Measurements from ENCODE around the gene ITPKA.
"Not testable (repeated sequence)": the region's sequence is repeated elsewhere in the genome, so short reads cannot be mapped to it uniquely, and the experiment has no call there.

ITPKA gene

GRCh38 chr15:41493205-41493901 lies at the start of gene ITPKA:
TSS of gene ITPKA (plus strand) at chr15:41493874. CDS start at chr15:41493928, 54 bp downstream.
- DNase-seq (ENCODE audit: low spot score) = peak; percentile 74

GRCh38 chr15:41445399-41445798 lies 48.3 kb upstream of the ITPKA start:
- no peak for DNase-seq (ENCODE audit: low spot score)

GRCh38 chr15:41462084-41462795 lies 31.4 kb upstream of the ITPKA start:
- DNase-seq (ENCODE audit: low spot score) = no peak

GRCh38 chr15:41464889-41465580 lies 28.6 kb upstream of the ITPKA start:
- DNase-seq (ENCODE audit: low spot score) = no peak

GRCh38 chr15:41465822-41466421 lies 27.8 kb upstream of the ITPKA start:
- peak; percentile 40 for DNase-seq (ENCODE audit: low spot score)

- no peak for DNase-seq (ENCODE audit: low spot score)
These were observed 27.0 kb upstream of the ITPKA start for GRCh38 chr15:41466711-41467110.

DNA sequence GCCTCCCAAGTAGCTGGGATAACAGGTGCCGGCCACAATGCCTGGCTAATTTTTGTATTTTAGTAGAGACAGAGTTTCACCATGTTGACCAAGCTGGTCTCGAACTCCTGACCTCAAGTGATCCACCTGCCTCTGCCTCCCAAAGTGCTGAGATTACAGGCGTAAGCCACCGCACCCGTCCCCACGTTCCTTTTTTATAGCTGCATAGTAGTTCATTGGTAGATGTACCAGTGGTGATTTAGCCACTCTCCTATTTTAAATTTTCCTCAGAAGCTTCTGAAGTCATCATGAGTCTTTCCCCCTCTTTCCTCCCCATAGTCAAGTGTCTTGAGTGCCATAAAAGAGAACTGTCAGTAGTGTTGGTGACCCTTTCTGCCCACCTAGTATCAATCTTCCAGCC lies 24.0 kb upstream of the ITPKA start:
- not testable (repeated sequence) for DNase-seq (ENCODE audit: low spot score)

DNA sequence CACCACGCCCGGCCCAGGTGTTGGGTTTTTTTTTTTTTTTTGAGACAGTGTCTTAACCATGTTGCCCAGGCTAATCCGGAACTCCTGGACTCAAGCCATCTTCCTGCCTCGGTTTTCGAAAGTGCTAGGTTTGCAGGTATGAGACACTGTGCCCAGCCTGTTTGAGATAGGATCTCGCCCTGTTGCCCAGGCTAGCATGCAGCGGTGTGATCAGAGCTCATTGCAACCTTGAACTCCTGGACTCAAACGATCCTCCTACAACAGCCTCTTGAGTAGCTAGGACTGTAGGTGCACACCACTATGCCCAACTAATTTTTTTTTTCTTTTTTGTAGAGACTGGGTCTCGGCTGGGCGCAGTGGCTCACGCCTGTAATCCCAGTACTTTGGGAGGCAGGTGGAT lies 20.3 kb upstream of the ITPKA start:
- DNase-seq (ENCODE audit: low spot score) = no peak

DNA sequence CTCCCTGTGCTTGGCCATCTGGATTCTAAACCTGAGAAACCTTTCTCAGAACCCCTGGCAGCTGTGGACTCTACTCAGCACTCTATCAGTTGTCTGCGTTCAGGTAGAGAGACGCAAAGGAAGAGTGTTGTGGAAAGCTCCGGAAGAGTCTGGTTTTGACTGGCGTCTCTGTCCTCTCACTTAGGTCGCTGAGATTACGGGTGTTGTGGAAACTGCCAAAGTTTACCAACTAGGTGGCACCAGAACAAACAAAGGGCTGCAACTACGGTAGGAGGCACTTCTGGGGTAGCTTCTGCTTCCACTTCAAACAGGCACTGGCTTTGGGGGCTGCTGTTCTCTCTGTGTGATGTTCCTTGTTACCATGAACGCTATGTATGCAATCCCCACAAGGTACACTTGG lies 19.2 kb upstream of the ITPKA start:
- DNase-seq (ENCODE audit: low spot score) = no peak

DNA sequence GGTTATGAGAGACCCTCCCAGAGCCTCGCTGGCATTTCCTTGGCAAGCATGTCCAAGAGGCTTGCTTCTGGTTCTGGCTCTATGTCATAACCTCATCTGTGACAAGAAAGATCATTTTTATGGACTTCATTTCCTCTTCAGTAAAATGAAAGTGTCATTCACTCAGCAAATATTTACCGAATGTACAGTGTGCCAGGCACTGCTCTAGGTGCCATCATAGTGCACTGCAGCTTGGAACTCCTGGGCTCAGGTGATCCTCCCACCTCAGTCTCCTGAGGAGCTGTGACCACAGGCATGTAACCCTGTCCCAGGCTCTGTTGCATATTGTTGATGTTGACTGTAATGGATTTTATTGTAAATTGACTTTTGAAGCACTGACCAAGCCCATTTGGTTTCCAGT lies 18.7 kb upstream of the ITPKA start:
- no peak for DNase-seq (ENCODE audit: low spot score)

GRCh38 chr15:41476416-41477048 lies 17.1 kb upstream of the ITPKA start:
- DNase-seq (ENCODE audit: low spot score) = no peak

DNA sequence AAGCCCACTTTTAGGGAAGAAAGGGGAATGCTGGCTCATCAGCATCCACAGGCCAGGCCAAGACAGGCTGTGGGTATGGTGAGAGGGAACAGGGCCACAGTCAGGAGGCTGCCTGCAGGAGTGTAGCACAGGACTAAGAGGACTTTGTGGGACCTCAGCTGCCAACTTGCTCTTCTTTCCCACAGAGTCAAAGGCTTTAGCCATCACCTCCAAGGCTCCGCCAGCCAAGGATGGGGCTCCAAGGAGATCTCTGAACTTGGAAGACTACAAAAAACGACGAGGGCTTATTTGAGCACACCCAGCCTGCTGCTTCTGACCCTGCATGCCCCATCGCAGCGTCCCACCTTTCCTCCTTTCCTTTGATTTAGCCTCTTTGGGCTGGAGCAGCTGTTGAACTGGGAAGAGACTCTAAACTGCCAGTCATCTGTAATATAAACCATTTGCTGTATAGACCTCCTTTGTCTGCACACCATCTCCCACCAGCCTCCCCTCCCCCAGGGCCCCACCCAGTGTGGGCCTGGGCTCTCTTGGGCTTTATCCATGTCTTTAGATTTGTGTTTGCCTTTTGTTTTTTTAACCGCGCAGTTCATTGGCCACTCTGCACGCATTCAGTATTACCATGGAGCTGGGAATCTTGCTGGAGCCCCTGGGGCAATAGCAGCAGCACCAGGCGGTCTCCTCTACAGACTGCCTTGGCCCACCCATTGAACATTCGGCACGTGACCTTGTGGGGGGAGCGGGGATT lies 13.1 kb upstream of the ITPKA start:
- no peak for DNase-seq (ENCODE audit: low spot score)

DNA sequence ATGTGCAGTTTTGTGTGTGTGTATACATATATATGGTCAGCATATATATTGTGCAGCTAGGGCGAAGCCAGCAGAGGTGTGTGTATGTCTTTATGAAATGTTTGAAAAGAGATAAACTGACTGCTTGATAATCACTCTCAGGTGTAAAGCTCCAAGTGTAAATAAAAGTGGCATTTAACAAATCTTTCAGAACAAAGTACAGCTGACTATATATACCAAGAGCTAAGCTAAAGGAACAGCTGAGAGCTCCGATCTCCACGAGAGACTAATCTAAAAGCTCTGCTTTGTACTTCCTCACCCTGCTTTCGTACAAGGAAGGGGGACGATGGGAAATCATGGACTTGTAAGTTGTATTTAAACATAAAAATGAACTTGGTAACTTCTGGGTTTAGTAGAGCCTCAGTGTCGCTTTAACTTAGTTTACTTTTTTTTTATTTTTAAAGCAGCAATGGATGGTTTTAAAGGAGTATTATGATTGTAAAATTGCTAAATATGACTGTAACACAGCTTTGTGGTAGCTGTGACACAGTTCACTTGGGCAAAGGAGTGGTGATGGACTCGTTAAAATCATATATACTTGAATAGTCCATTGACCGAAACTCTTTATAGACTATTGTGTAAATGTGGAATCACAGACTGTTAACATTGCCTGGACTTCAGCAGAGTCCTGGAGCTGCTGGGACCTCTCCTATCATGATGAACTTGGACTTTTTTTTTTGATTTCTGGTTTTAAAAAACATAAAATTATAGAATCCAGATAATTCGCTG lies 11.4 kb upstream of the ITPKA start:
- no peak for DNase-seq (ENCODE audit: low spot score)

DNA sequence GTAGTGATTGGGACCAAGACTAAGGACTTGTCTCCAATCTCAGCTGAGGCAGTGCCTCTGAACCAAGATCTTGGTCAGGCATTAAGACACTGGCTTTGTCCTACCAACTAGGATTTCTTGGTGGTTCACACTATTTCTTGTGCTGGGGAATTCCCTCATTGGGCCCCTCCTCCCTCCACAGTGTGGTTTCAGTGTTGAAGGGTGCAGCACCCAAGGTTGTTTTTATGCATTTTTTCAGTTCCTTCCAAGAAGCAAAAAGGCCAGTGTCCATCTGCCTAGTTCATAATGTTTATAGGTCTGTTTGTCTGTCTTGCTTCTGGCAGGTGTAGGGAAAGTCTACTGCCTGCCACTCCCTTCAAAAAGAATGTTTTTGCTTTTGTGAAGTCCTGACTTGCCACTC lies 10.6 kb upstream of the ITPKA start:
- no peak for DNase-seq (ENCODE audit: low spot score)

GRCh38 chr15:41483519-41483918 lies 10.2 kb upstream of the ITPKA start:
- DNase-seq (ENCODE audit: low spot score) = no peak

DNA sequence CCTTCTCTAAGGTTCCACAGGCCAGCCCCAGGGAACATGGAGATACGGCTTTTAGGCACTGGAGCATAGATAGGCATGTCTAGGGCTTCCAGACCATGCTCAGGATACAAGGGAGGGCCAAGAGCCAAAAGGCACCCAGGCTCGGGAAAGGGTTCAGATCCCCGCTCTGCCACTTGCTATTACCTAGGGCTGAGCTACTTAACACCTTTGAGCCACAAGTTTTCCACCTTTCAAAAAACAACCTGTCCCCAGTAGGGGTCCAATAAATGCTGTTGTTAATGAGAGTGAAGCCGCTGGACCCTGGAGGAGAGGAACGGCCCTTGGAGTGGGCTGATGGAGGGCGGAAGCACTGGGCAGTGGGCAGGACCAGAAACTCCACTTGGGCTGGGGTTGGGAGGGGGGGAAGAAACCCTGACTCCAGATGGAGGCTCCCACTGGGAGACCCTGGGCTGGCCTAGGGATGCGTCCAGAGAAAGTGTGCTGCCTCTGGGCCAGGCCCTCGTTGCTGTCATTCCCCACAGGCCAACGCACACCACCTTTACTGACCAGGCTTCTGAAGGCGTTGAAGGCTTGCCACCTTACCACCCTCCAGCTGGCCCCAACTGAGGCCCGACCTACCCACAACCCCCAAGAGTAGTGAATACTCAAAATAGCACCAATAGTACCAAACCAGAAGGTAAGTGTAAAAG lies 8.6 kb upstream of the ITPKA start:
- DNase-seq (ENCODE audit: low spot score) = no peak

DNA sequence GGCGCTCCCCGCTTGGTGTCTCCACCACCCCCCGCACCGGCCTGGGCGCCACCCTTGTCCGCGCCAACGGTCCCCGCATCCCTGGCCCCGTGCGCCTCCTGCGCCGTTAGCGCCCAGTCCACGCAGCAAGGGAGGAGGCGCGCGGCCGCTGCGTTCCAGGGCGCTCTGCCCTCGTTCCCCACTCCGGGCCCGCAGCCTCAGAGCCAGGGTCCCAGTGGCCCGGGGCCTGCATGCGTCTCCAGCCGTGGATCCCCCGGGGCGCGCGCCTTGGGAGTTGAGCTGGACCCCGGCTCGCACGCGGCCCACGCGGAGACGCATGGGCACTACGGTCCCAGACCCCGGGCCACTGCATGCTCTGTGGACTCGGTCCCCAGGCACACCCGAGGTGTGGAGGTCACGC lies 7.4 kb upstream of the ITPKA start:
- no peak for DNase-seq (ENCODE audit: low spot score)

- DNase-seq (ENCODE audit: low spot score) = no peak
These were observed 6.3 kb upstream of the ITPKA start for GRCh38 chr15:41487381-41487780.

DNA sequence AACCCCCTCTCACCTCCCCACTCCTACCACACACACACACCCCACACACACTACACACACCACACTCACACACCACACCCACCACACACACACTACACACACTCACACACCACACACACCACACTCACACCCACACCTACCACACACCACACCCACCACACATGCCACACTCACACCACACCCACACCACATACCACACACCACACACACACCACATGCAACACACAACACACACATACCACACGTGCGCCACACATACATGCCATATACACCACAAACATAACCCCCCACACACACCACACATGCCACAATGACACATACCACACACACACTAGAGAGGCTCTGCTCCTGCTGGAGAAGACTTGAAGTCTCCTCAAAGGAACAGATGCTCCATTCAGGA lies 5.9 kb upstream of the ITPKA start:
- no peak for DNase-seq (ENCODE audit: low spot score)

DNA sequence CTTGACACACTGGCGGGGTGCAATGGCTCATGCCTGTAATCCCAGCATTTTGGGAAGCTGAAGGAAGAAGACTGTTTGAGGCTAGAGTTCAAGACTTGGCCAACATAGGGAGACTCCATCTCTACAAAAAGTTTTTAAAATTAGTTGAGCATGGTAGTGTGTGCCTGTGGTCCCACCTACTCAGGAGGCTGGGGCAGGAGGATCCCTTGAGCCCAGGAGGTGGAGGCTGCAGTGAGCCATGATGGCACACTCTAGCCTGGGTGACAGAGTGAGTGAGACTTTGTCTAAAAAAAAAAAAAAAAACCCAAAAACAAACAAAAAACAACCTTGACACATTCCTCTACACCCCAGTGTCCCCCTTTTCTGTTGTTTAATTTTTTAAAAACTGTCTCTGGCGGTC lies 4.0 kb upstream of the ITPKA start:
- DNase-seq (ENCODE audit: low spot score) = no peak

Measured in hepatic stellate cell (primary cell).